HFFc6 (cell line): ENCODE results near the gene MYBPC2. TPM values are rescaled to one million over a fixed set of nuclear protein-coding genes. Genes with fewer than 3 reads are reported as not detected.

Source experiments
- DNase-seq: peaks from one replicate; pipeline ENCODE4 v3.0.0-alpha.2; 2018
- H3K27ac Mint-ChIP-seq: 2 replicates; pipeline ENCODE4 v1.8.0; 2020; ENCODE audit warnings: mild to moderate bottlenecking, mixed read lengths
- H3K27me3 Mint-ChIP-seq: 2 replicates; pipeline ENCODE4 v1.8.0; 2021; ENCODE audit warnings: mild to moderate bottlenecking, moderate library complexity, mixed read lengths; ENCODE audit not compliant: insufficient read depth
- H3K36me3 Mint-ChIP-seq: 2 replicates; pipeline ENCODE4 v1.8.0; 2021; ENCODE audit warnings: low read depth, mixed read lengths
- H3K4me1 Mint-ChIP-seq: 2 replicates; pipeline ENCODE4 v1.8.0; 2020; ENCODE audit warnings: low read depth, mixed read lengths
- H3K4me3 Mint-ChIP-seq: 2 replicates; pipeline ENCODE4 v1.8.0; 2020; ENCODE audit warnings: mild to moderate bottlenecking, moderate library complexity, mixed read lengths
- H3K9me3 Mint-ChIP-seq: 2 replicates; pipeline ENCODE4 v1.8.0; 2020; ENCODE audit warnings: mild to moderate bottlenecking, mixed read lengths
- total RNA-seq, 6 experiments: library from RNA; stranded (reverse); fragmentation: NEBNext Ultra II Directional; extraction: Animal tissue kit (Norgen Biotek cat#: 25700); gene quantifications; 2 replicates in 1 of 6; 3 replicates in 5 of 6; pipeline ENCODE4 v1.2.3, GENCODE V29; 2021
- TF ChIP-seq, protein P1 (sequence below): fragments of 200-600 bp; sonication (generic); IDR thresholded peaks from 2 replicates; pipeline ENCODE4 v1.5.0; 2021; ENCODE audit warnings: antibody characterized with exemption, mild to moderate bottlenecking

The MYBPC2 gene
- total RNA-seq, 6 experiments from 2014 or later = not detected

DNA sequence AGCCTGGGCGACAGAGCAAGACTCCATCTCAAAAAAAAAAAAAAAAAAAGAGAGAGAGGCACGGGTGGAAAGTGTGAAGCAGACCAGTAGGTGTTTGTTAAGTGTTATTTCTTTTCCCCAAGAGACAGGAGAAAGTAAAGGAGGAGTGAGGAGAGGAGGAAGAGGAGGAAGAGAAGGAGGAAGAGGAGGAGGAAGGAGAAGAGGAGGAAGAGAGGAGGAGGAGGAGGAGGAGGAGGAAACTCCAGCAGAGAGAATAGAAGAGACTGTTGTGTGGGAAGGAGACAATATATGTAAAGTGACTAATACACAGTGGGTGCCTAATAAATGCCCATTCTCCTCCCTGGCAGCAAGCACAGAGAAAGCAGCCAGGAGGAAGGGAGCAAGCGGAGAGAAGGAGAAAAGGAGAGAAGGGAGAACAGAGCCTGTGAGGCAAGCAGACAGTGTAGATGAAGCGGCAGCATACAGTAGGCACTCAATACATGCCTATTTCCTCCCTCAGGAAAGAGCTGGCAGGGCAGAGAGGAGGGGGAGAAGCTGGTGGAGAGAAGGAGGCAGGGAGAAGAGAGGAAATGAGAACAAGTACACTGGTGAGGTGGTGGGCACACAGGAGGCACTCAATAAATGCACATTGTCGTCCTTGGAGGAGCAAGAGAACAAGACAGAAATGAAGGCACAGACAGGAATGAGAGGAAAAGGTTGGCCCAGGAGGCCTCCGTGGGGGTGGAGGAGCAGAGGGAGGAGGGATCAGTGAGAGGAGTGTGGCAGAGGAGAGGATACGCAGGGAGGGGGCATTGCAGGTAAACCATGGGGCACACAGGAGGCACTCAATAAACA, 61.7 kb downstream of the MYBPC2 start:
- H3K27ac Mint-ChIP-seq = no peak overlapping the region
- peaks cover 34% of the 10 kb centered on the region for H3K27me3 Mint-ChIP-seq
- TF ChIP-seq, protein P1, sequence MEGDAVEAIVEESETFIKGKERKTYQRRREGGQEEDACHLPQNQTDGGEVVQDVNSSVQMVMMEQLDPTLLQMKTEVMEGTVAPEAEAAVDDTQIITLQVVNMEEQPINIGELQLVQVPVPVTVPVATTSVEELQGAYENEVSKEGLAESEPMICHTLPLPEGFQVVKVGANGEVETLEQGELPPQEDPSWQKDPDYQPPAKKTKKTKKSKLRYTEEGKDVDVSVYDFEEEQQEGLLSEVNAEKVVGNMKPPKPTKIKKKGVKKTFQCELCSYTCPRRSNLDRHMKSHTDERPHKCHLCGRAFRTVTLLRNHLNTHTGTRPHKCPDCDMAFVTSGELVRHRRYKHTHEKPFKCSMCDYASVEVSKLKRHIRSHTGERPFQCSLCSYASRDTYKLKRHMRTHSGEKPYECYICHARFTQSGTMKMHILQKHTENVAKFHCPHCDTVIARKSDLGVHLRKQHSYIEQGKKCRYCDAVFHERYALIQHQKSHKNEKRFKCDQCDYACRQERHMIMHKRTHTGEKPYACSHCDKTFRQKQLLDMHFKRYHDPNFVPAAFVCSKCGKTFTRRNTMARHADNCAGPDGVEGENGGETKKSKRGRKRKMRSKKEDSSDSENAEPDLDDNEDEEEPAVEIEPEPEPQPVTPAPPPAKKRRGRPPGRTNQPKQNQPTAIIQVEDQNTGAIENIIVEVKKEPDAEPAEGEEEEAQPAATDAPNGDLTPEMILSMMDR = no peak
- no peaks in the 10 kb centered on the region for H3K36me3 Mint-ChIP-seq
- H3K9me3 Mint-ChIP-seq = peaks cover 4% of the 10 kb centered on the region; the same call in 1 of the 2 replicates
- H3K4me1 Mint-ChIP-seq = peaks cover 9% of the 10 kb centered on the region
- no peak overlapping the region for H3K4me3 Mint-ChIP-seq
- no peak for DNase-seq

DNA sequence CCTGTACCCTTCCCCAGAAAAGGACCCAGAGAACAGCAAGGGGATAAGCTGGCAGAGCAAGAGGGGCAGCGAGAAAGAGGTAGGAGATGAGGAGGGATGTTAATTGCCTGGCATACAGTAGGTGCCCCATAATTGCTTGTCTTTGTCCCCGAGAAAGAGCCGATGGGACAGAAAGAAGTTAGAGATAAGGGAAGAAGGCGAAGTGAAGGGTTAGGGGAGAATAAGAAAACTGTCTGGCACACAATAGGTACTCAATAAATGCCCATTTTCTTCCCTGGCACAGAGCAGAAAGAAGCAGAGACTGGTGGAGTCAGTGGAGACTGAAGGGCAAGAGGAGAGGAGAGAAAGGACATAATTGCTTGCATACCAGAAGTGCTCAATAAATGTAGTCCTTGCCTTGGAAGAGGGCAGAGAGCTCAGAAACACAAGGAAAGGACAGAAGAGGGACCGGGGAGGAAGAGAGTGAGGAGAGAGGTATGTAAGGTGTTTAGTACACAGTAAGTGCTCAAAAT, 62.4 kb downstream of the MYBPC2 start:
- TF ChIP-seq, protein P1 = no peak
- peaks cover 4% of the 10 kb centered on the region; the same call in 1 of the 2 replicates for H3K9me3 Mint-ChIP-seq
- H3K4me3 Mint-ChIP-seq = no peak overlapping the region

DNA sequence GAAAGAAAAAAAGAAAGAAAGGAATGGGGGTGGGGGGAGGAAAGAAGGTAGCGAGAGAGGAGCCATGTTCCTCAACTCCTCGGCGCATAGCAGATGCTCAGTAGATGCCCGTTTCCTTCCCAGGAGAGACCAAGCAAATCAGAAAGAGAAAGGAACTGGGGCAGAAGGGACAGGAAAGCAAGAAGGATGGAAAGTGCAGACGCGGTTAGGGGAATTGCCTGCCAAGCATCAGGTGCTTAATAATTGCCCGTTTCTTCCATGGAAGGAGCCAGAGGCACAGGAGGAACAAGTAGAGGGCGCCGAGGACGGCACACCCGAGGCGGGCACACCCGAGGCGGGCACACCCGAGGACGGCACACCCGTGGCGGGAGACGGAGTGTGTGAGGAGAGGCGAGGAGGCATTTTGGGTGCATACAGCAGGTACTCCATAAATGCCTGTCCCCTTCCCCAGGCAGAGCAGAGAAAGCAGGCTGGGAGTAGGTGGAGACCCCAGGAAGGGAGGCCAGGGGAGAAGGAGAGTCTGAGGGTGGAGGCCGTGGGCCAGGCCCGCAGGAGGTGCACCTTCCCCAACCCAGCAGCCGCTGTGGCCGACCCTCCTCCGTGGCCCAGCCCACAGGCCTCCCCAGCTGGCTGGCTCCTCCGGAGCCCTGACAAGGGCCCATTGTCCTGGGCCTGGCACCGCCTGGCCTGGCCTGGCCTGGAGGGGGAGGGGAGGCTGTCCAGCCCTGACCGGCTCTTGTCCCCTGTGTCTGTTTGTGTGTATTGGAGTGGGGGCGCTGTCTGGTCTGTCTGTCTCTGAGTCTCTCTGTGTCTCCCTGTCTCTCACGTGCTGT, 63.7 kb downstream of the MYBPC2 start:
- TF ChIP-seq, protein P1 = no peak
- peaks cover 9% of the 10 kb centered on the region for H3K4me1 Mint-ChIP-seq
- H3K36me3 Mint-ChIP-seq = no peaks in the 10 kb centered on the region
- H3K9me3 Mint-ChIP-seq = no peaks in the 10 kb centered on the region
- no peak for DNase-seq
- H3K4me3 Mint-ChIP-seq = no peak overlapping the region
- H3K27me3 Mint-ChIP-seq = peaks cover 19% of the 10 kb centered on the region
- H3K27ac Mint-ChIP-seq = no peak overlapping the region

More for the DNA sequence above, 62.4 kb downstream of the MYBPC2 start:
- peaks cover 9% of the 10 kb centered on the region for H3K4me1 Mint-ChIP-seq
- no peak overlapping the region for H3K27ac Mint-ChIP-seq
- H3K27me3 Mint-ChIP-seq = peaks cover 31% of the 10 kb centered on the region
- H3K36me3 Mint-ChIP-seq = no peaks in the 10 kb centered on the region
- DNase-seq = no peak

DNA sequence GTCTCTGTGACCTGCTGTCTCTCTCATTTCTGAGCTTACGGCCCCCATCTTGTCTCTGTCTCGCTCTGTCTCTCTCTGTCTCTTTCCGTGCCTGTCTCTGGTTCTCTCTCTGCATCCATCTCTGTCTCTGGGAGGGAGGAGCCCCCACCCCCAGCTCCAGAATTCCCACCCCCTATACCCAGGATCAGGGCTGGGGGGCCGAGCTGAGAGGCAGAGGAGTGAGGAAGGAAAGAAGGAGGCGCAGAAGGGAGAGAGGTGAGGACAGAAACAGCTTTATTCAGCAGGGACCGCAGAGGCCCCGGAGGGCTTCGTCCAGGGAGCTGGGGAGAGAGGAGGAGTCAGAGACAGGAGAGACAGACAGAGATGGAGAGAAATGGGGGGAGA, 64.3 kb downstream of the MYBPC2 start:
- TF ChIP-seq, protein P1 = no peak
- H3K27ac Mint-ChIP-seq = no peak overlapping the region
- H3K27me3 Mint-ChIP-seq = peaks cover 19% of the 10 kb centered on the region
- H3K4me1 Mint-ChIP-seq = peaks cover 3% of the 10 kb centered on the region
- no peak for DNase-seq
- no peaks in the 10 kb centered on the region for H3K36me3 Mint-ChIP-seq
- H3K9me3 Mint-ChIP-seq = no peaks in the 10 kb centered on the region
- no peak overlapping the region for H3K4me3 Mint-ChIP-seq

DNA sequence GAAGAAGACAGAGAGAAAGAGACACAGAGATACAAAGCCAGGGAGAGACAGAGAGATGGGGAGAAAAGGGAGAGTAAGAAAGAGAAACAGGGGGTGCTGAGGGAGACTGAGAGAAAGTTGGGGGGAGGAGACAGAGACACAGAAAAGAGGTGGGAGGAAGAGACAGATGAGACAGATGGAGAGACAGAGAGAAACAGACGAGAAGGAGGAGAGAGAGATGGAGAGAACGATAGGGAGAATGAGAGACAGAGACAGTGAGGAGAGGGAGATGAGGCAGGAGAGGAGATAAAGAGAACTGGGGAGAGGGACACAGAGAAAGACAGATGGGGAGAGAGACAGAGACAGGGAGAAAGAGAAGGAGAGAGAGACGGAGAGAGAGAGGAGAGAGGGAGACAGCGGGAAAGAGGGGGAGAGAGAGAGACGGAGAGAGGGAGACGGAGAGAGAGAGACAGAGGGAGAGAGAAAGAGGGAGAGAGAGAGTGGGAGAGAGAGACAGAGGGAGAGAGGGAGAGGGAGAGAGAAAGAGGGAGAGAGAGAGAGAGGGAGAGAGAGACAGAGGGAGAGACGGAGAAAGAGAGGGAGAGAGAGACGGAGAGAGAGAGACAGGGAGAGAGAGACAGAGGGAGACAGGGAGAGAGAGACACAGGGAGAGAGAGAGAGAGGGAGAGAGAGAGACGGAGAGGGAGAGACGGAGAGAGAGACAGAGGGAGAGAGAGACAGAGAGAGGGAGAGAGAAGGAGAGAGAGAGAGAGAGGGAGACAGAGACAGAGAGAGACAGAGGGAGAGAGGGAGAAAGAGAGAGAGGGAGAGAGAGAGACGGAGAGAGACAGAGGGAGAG, 65.7 kb downstream of the MYBPC2 start:
- Mint-ChIP-seq H3K27ac (no peak overlapping the region), H3K9me3 (no peaks in the 10 kb centered on the region), H3K36me3 (no peaks in the 10 kb centered on the region), H3K4me3 (no peak overlapping the region), H3K4me1 (no peaks in the 10 kb centered on the region), H3K27me3 (peaks cover 15% of the 10 kb centered on the region)
- no peak for DNase-seq
- TF ChIP-seq, protein P1 = no peak
